ENCODE measurements around the gene TH. TPM values are rescaled to one million over a fixed set of nuclear protein-coding genes. Genes with fewer than 3 reads are reported as not detected.
A peak's percentile ranks its signal among the peaks of the same experiment; 100 is the strongest.

Gene TH
- total and polyA plus RNA-seq, 9 of the 15 experiments (the other 6 are each of a cell fraction or from before 2014, with no cell fraction given): not detected

- Histone ChIP-seq H3K4me1 (replicated peaks in 1 of 2; ENCODE audit: control insufficient read depth in 2 of 2, insufficient read depth in 2 of 2, low read length in 2 of 2) (peaks cover 0 to 42% of the 10 kb centered on the region in 2 experiments; a peak in 2 of 5 replicates), H3K27ac (ENCODE audit: extremely low read depth, low read depth, low read length) (no peak overlapping the region), H3K9me1 (ENCODE audit: control insufficient read depth, insufficient read depth, low read length) (no peaks in the 10 kb centered on the region), H3K79me2 (ENCODE audit: control insufficient read depth, insufficient read depth, low read length) (no peaks in the 10 kb centered on the region), H3K27me3 (ENCODE audit: control insufficient read depth in 2 of 2, insufficient read depth in 2 of 2, low read length in 2 of 2) (peaks cover 9 to 36% of the 10 kb centered on the region in 2 experiments), H3K9me3 (replicated peaks; ENCODE audit: control insufficient read depth, insufficient read depth, low read depth, low read length) (no peaks in the 10 kb centered on the region), H4K20me1 (replicated peaks; ENCODE audit: control insufficient read depth, insufficient read depth, low read length) (no peaks in the 10 kb centered on the region; the same call in none of the 2 replicates), H3K9ac (ENCODE audit: insufficient read depth in 1 of 2, low read depth in 2 of 2, low read length in 2 of 2) (0 out of 4 replicates have a peak overlapping the region, but pooled peaks of 1 of the 2 experiments have one; percentile 26), H2AFZ (ENCODE audit: low read depth, low read length) (no peak overlapping the region), H3K36me3 (ENCODE audit: control insufficient read depth, insufficient read depth, low read length) (no peaks in the 10 kb centered on the region), H3K4me3 (no peak overlapping the region), H3K4me2 (ENCODE audit: insufficient read depth, low read length) (no peak overlapping the region)
- CTCF ChIA-PET (ENCODE audit: low intra/inter-chr PET ratio): no interaction called here
- peak in 1 of 4 experiments; percentile 38 for DNase-seq (ENCODE audit: extremely low read depth in 1 of 4, low spot score in 3 of 4)
- WGBS (ENCODE audit: insufficient coverage, low coverage, missing lambda C conversion rate): 11% methylated on average over 14 of the region's 23 CpGs
- in situ Hi-C loops (cut with MboI): loop anchor here (5.0 to 10.0 kb wide), 3 partner anchors 94 to 311 kb away; no protein-coding TSS in a partner anchor
- TF ChIP-seq HIVEP1 (CRISPR knock-in tag; IDR thresholded peaks at IDR 0.05): no peak
- TF ChIP-seq, protein P1, sequence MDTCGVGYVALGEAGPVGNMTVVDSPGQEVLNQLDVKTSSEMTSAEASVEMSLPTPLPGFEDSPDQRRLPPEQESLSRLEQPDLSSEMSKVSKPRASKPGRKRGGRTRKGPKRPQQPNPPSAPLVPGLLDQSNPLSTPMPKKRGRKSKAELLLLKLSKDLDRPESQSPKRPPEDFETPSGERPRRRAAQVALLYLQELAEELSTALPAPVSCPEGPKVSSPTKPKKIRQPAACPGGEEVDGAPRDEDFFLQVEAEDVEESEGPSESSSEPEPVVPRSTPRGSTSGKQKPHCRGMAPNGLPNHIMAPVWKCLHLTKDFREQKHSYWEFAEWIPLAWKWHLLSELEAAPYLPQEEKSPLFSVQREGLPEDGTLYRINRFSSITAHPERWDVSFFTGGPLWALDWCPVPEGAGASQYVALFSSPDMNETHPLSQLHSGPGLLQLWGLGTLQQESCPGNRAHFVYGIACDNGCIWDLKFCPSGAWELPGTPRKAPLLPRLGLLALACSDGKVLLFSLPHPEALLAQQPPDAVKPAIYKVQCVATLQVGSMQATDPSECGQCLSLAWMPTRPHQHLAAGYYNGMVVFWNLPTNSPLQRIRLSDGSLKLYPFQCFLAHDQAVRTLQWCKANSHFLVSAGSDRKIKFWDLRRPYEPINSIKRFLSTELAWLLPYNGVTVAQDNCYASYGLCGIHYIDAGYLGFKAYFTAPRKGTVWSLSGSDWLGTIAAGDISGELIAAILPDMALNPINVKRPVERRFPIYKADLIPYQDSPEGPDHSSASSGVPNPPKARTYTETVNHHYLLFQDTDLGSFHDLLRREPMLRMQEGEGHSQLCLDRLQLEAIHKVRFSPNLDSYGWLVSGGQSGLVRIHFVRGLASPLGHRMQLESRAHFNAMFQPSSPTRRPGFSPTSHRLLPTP (IDR thresholded peaks at IDR 0.05; ENCODE audit: borderline replicate concordance, extremely low read depth, insufficient read length): no peak
- TF ChIP-seq SRSF9 (IDR thresholded peaks at IDR 0.05; ENCODE audit: borderline replicate concordance, low read depth, low read length): no peak
- TF ChIP-seq ZEB2 (IDR thresholded peaks at IDR 0.05): no peak
- no peak for TF ChIP-seq ZNF445 (CRISPR knock-in tag; IDR thresholded peaks at IDR 0.05; ENCODE audit: low read depth)
- TF ChIP-seq ZNF436 (CRISPR knock-in tag; IDR thresholded peaks at IDR 0.05): no peak
- TF ChIP-seq WHSC1 (IDR thresholded peaks at IDR 0.05; ENCODE audit: low read length): no peak
- no peak for TF ChIP-seq TEAD1 (CRISPR knock-in tag; IDR thresholded peaks at IDR 0.05)
- no peak for TF ChIP-seq POLR3A (IDR thresholded peaks at IDR 0.05; ENCODE audit: borderline replicate concordance, extremely low read depth, insufficient read depth, insufficient read length)
- TF ChIP-seq ZNF699 (CRISPR knock-in tag; IDR thresholded peaks at IDR 0.05; ENCODE audit: insufficient replicate concordance): no peak
- TF ChIP-seq FOXJ2 (tag; IDR thresholded peaks at IDR 0.05): no peak
- TF ChIP-seq JUND (IDR thresholded peaks at IDR 0.05; ENCODE audit: borderline replicate concordance, low read depth, low read length): no peak
- TF ChIP-seq JUND (tag; IDR thresholded peaks at IDR 0.05; ENCODE audit: borderline replicate concordance, low read depth, low read length): no peak
- TF ChIP-seq TBP (optimal IDR thresholded peaks at IDR 0.05; ENCODE audit: low read depth, low read length): no peak
- TF ChIP-seq PCBP1 (IDR thresholded peaks at IDR 0.05; ENCODE audit: low read depth, low read length, poor library complexity, severe bottlenecking): no peak
- no peak for TF ChIP-seq ZNF584 (CRISPR knock-in tag; IDR thresholded peaks at IDR 0.05; ENCODE audit: low read depth)
- TF ChIP-seq CBX8 (IDR thresholded peaks at IDR 0.05; ENCODE audit: borderline replicate concordance, extremely low read depth, low read depth, low read length, poor library complexity, severe bottlenecking): no peak
- no peak for ATAC-seq
- no TSS peak for BruUV-seq (replicated peaks)
- intact Hi-C loops (cut with micrococcal nuclease): no loop called here
- POLR2A ChIA-PET: interaction anchor here (0.6 kb wide), 2 partner anchors 14 to 19 kb away, joined by 3 read pairs; no protein-coding TSS in a partner anchor
- FAIRE-seq: no peak
These were observed 32.0 kb upstream of the TH start for GRCh38 chr11:2203440-2204259.

All from K562 (cell line).